ENCODE results near the gene SLC2A1. TPM values are rescaled to one million over a fixed set of nuclear protein-coding genes. Genes with fewer than 3 reads are reported as not detected.

Gene SLC2A1
- total RNA-seq, 1 donor from 2014 or later = 192 TPM

- no peaks in the 10 kb centered on the region for H3K9me3 Mint-ChIP-seq
- no peak overlapping the region for H3K4me3 Mint-ChIP-seq
- DNase-seq (ENCODE audit: extremely low spot score, unreplicated experiment) = no peak
- TF ChIP-seq, protein P1, sequence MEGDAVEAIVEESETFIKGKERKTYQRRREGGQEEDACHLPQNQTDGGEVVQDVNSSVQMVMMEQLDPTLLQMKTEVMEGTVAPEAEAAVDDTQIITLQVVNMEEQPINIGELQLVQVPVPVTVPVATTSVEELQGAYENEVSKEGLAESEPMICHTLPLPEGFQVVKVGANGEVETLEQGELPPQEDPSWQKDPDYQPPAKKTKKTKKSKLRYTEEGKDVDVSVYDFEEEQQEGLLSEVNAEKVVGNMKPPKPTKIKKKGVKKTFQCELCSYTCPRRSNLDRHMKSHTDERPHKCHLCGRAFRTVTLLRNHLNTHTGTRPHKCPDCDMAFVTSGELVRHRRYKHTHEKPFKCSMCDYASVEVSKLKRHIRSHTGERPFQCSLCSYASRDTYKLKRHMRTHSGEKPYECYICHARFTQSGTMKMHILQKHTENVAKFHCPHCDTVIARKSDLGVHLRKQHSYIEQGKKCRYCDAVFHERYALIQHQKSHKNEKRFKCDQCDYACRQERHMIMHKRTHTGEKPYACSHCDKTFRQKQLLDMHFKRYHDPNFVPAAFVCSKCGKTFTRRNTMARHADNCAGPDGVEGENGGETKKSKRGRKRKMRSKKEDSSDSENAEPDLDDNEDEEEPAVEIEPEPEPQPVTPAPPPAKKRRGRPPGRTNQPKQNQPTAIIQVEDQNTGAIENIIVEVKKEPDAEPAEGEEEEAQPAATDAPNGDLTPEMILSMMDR (conservative IDR thresholded peaks at IDR 0.05) = no peak
- peak overlapping the region; percentile 93 for H3K27ac Mint-ChIP-seq
- peaks cover 28% of the 10 kb centered on the region for H3K4me1 Mint-ChIP-seq (ENCODE audit: unreplicated experiment)
- H3K27me3 Mint-ChIP-seq = no peaks in the 10 kb centered on the region
- H3K36me3 Mint-ChIP-seq = no peaks in the 10 kb centered on the region
Observed at GRCh38 chr1:42966688-42967612, 8.3 kb upstream of the SLC2A1 start.

DNA sequence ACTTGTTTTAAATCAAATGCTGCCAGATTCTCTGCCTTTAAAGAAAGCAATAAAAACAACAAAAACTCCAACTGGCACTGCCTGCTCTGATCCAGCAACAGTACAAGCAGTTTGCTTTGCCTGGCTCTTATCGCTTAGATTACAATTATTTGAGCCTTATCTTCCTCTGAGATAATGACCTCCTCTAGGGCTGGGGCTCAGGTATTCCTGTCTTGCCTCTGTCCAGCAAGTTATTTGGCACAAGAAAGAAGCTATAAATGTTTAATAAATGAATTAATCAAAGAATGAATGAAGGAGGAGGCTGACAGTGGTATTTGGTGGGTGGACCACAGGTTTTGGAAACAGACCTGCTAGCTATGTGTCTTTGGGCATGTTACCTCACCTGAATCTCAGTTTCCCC, 6.7 kb upstream of the SLC2A1 start:
- Mint-ChIP-seq H3K9me3 (no peaks in the 10 kb centered on the region), H3K4me3 (peak overlapping the region; percentile 52), H3K27me3 (no peaks in the 10 kb centered on the region), H3K27ac (peak overlapping the region; percentile 88), H3K36me3 (no peaks in the 10 kb centered on the region), H3K4me1 (ENCODE audit: unreplicated experiment) (peaks cover 43% of the 10 kb centered on the region)
- TF ChIP-seq, protein P1 (conservative IDR thresholded peaks at IDR 0.05) = no peak
- no peak for DNase-seq (ENCODE audit: extremely low spot score, unreplicated experiment)

GRCh38 chr1:42964044-42964812, 5.6 kb upstream of the SLC2A1 start:
- no peaks in the 10 kb centered on the region for H3K36me3 Mint-ChIP-seq
- H3K4me1 Mint-ChIP-seq (ENCODE audit: unreplicated experiment) = peaks cover 45% of the 10 kb centered on the region
- H3K9me3 Mint-ChIP-seq = no peaks in the 10 kb centered on the region
- TF ChIP-seq, protein P1 (conservative IDR thresholded peaks at IDR 0.05) = no peak
- no peaks in the 10 kb centered on the region for H3K27me3 Mint-ChIP-seq
- no peak for DNase-seq (ENCODE audit: extremely low spot score, unreplicated experiment)
- no peak overlapping the region for H3K4me3 Mint-ChIP-seq
- peak overlapping the region; percentile 97 for H3K27ac Mint-ChIP-seq

DNA sequence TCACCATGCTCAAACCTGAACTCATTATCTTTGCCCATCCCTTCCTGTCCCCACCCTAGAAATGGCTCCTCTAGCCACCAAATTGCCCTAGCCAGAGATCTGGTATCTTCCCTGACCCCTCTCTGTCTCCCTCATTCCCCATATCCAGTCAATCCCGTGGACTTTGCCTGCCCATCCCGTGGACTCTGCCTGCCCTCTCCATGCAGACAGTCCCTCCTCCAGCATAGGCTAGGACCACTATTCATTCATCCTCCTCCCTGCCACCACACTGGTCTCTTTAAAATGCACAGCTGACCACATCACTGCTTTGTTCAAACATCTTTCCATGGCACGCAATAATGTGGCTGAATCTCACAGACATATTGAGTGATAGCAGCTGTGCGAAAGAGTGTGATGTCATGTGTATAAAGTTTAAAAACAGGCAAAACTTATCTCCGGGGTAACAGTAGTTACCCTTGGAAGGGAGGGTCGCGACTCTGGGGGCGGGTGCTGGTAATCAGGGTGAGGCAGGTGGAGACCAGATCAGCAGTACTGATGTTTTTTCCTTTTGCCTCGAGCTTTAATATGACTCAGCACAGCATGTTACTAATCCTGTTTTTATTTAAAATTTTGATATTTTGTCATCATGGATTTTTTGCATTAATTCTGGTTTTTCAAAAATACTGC, 4.8 kb upstream of the SLC2A1 start:
- TF ChIP-seq, protein P1 (conservative IDR thresholded peaks at IDR 0.05) = no peak
- Mint-ChIP-seq H3K27me3 (no peaks in the 10 kb centered on the region), H3K4me1 (ENCODE audit: unreplicated experiment) (peaks cover 48% of the 10 kb centered on the region), H3K36me3 (no peaks in the 10 kb centered on the region), H3K9me3 (no peaks in the 10 kb centered on the region), H3K4me3 (peak overlapping the region; percentile 80), H3K27ac (peak overlapping the region; percentile 97)
- DNase-seq (ENCODE audit: extremely low spot score, unreplicated experiment) = no peak

- H3K4me3 Mint-ChIP-seq = peak overlapping the region; percentile 99
- H3K27me3 Mint-ChIP-seq = no peaks in the 10 kb centered on the region
- H3K27ac Mint-ChIP-seq = peak overlapping the region; percentile 97
- H3K4me1 Mint-ChIP-seq (ENCODE audit: unreplicated experiment) = peaks cover 48% of the 10 kb centered on the region
- no peak for DNase-seq (ENCODE audit: extremely low spot score, unreplicated experiment)
- TF ChIP-seq, protein P1 (conservative IDR thresholded peaks at IDR 0.05) = no peak
- no peaks in the 10 kb centered on the region for H3K36me3 Mint-ChIP-seq
- H3K9me3 Mint-ChIP-seq = no peaks in the 10 kb centered on the region
Observed at GRCh38 chr1:42962641-42963377, 4.1 kb upstream of the SLC2A1 start.
